Vagina (tissue), 2 donors: ENCODE results near the gene PCBP4.

Experiments used
- CTCF ChIP-seq, 3 experiments: fragments of 450-650 bp in 2 of 3; fragments of 200-600 bp in 1 of 3; sonication (generic) in 1 of 3; IDR thresholded peaks; one replicate each; pipeline ENCODE4 v1.5.1; 2017 to 2019; ENCODE audit warnings: antibody characterized with exemption in 3 of 3, mild to moderate bottlenecking in 2 of 3, moderate library complexity in 2 of 3
- POLR2A ChIP-seq, 2 donors: fragments of 450-650 bp; IDR thresholded peaks; one replicate each; pipeline ENCODE4 v1.6.1; 2017; ENCODE audit warnings: antibody characterized with exemption in 2 of 2, mild to moderate bottlenecking in 2 of 2, moderate library complexity in 2 of 2
- POLR2AphosphoS5 ChIP-seq, 2 donors: sonication (generic); formaldehyde crosslinking; IDR thresholded peaks; one replicate each; pipeline ENCODE4 v1.9.0; 2017; ENCODE audit warnings: antibody characterized with exemption in 2 of 2, mild to moderate bottlenecking in 2 of 2, low read depth in 1 of 2; ENCODE audit not compliant: insufficient read depth in 1 of 2

- TF ChIP-seq CTCF (IDR thresholded peaks at IDR 0.05) (no peak), POLR2A (IDR thresholded peaks at IDR 0.05) (no peak), POLR2AphosphoS5 (IDR thresholded peaks at IDR 0.05; ENCODE audit: insufficient read depth in 1 of 2, low read depth in 1 of 2) (no peak)
These were observed 13.8 kb downstream of the PCBP4 start for GRCh38 chr3:51953445-51953844.
